HepG2 (cell line): ENCODE data around the gene CHMP1A. TPM values are rescaled to one million over a fixed set of nuclear protein-coding genes. Genes with fewer than 3 reads are reported as not detected.
"Not testable (repeated sequence)": the region's sequence is repeated elsewhere in the genome, so short reads cannot be mapped to it uniquely, and the experiment has no call there.

ENCODE experiments used
- ATAC-seq: fragments of 200-7000 bp; cut with Tn5 transposase; 3 replicates; pipeline ENCODE4 v1.9.1; 2020; ENCODE audit warnings: mild to moderate bottlenecking, moderate library complexity
- BruUV-seq: library from RNA; stranded (reverse); fragments of 400-500 nt; replicated peaks from 2 replicates; lab custom pipeline; 2021; lab: Mats Ljungman, UMichigan
- CTCF ChIA-PET: fragments of 300-600 bp; formaldehyde crosslinking; extraction: SDS; loops from one replicate; lab custom pipeline; 2021; ENCODE audit warnings: low total read pairs, inconsistent platforms, low intra/inter-chr PET ratio; lab: Yijun Ruan, JAX
- POLR2A ChIA-PET: fragments of 350-600 bp; sonication (Branson Sonifier 250); formaldehyde crosslinking; loops from one replicate; lab custom pipeline; 2020; ENCODE audit warnings: antibody characterized with exemption, inconsistent platforms; lab: Yijun Ruan, JAX
- DNase-seq: peaks from one replicate; pipeline ENCODE4 v3.0.0-alpha.2; 2015; ENCODE audit warnings: low spot score
- FAIRE-seq: peaks from 3 replicates; lab custom pipeline; 2011; peaks lifted over from hg19 to GRCh38; lab: Jason Lieb, UNC
- H2AFZ ChIP-seq: one replicate; pipeline ENCODE4 v1.6.1; 2011; ENCODE audit warnings: low read length, inconsistent platforms
- H3K27ac ChIP-seq: fragments of 300-600 bp; 3 replicates; pipeline ENCODE4 v1.8.0; 2011; ENCODE audit warnings: mixed run types, mild to moderate bottlenecking, mixed read lengths, low read length, inconsistent platforms; ENCODE audit not compliant: insufficient read depth; ENCODE audit errors: extremely low read length
- H3K27me3 ChIP-seq, 2 experiments: fragments of 200-600 bp in 1 of 2; 2 replicates in 1 of 2; 3 replicates in 1 of 2; pipeline versions ENCODE4 v1.6.0 to v1.8.0; 2011; ENCODE audit warnings: low read length in 2 of 2, mild to moderate bottlenecking in 2 of 2, moderate library complexity in 2 of 2, inconsistent platforms in 1 of 2; ENCODE audit not compliant: insufficient read depth in 2 of 2, control insufficient read depth in 1 of 2
- H3K36me3 ChIP-seq, 2 experiments: fragments of 200-600 bp in 1 of 2; replicated peaks in 1 of 2; 2 replicates in 1 of 2; 3 replicates in 1 of 2; pipeline versions ENCODE4 v1.5.1 to v1.8.0; 2011; ENCODE audit warnings: low read length in 2 of 2, inconsistent platforms in 1 of 2; ENCODE audit not compliant: insufficient read depth in 2 of 2, control insufficient read depth in 1 of 2
- H3K4me1 ChIP-seq: 2 replicates; pipeline ENCODE4 v1.5.1; 2012; ENCODE audit warnings: low read length, inconsistent platforms; ENCODE audit not compliant: insufficient read depth
- H3K4me2 ChIP-seq: 2 replicates; pipeline ENCODE4 v1.6.0; 2011; ENCODE audit warnings: low read depth, low read length, inconsistent platforms
- H3K4me3 ChIP-seq, 3 experiments: fragments of 200-600 bp in 1 of 3; sonication (generic), shearing (Covaris generic) in 1 of 3; replicated peaks in 1 of 3; 2 replicates each; pipeline ENCODE4 v1.5.1; 2011 to 2016; ENCODE audit warnings: low read length in 3 of 3, inconsistent platforms in 2 of 3, low read depth in 2 of 3, mild to moderate bottlenecking in 2 of 3, control low read depth in 1 of 3, mixed read lengths in 1 of 3; ENCODE audit not compliant: insufficient read depth in 1 of 3
- H3K79me2 ChIP-seq: one replicate; pipeline ENCODE4 v1.6.1; 2011; ENCODE audit warnings: low read length, inconsistent platforms; ENCODE audit not compliant: insufficient read depth
- H3K9ac ChIP-seq: 2 replicates; pipeline ENCODE4 v1.6.0; 2011; ENCODE audit warnings: mild to moderate bottlenecking, low read depth, low read length, inconsistent platforms; ENCODE audit not compliant: insufficient read depth
- H3K9me3 ChIP-seq: 2 replicates; pipeline ENCODE4 v1.5.1; 2012; ENCODE audit warnings: mild to moderate bottlenecking, low read length
- H4K20me1 ChIP-seq: 2 replicates; pipeline ENCODE4 v1.6.0; 2011; ENCODE audit warnings: inconsistent platforms, mild to moderate bottlenecking, low read length, moderate library complexity; ENCODE audit not compliant: insufficient read depth
- ATF7 ChIP-seq, 2 experiments: fragments of 450-650 bp in 1 of 2; sonication (generic) in 1 of 2; formaldehyde crosslinking in 1 of 2; IDR thresholded peaks; 2 replicates each; pipeline versions ENCODE4 v1.4.0 to v1.6.1; 2016 to 2020; ENCODE audit warnings: antibody characterized with exemption in 1 of 2, mild to moderate bottlenecking in 1 of 2, missing genetic modification reagents in 1 of 2
- CREB1 ChIP-seq, 2 experiments: fragments of 450-650 bp in 1 of 2; IDR thresholded peaks; 2 replicates each; pipeline ENCODE4 v1.6.1; 2016 to 2017; ENCODE audit warnings: control low read depth in 1 of 2, mild to moderate bottlenecking in 1 of 2, missing compliant biosample characterization in 1 of 2, missing genetic modification characterization in 1 of 2
- ZBTB1 ChIP-seq: sonication (generic); formaldehyde crosslinking; IDR thresholded peaks from 2 replicates; pipeline ENCODE4 v1.4.0; 2020; ENCODE audit warnings: missing genetic modification reagents, borderline replicate concordance
- ZNF121 ChIP-seq: sonication (generic); formaldehyde crosslinking; IDR thresholded peaks from 2 replicates; pipeline ENCODE4 v1.5.0; 2020; ENCODE audit warnings: mild to moderate bottlenecking, missing genetic modification reagents
- WGBS: methylation state at CpG from one replicate; pipeline ENCODE4 v1.1.6; 2017; ENCODE audit warnings: low lambda C conversion rate; 5-methylcytosine and 5-hydroxymethylcytosine counted together
- in situ Hi-C: cut with HindIII; loops from 2 replicates; pipeline ENCODE4 v1.10.0; 2017; ENCODE audit warnings: low pct_unique_long_range_greater_than_20kb; ENCODE audit not compliant: extremely low pct_ligation_motif_present
- intact Hi-C: fragments of 100-400 bp; cut with micrococcal nuclease; formaldehyde crosslinking; loops from one replicate; pipeline ENCODE4 v1.10.0; 2022; ENCODE audit not compliant: unreplicated experiment
- polyA plus RNA-seq, 8 experiments: library from polyadenylated mRNA; depleted of rRNA in 3 of 8; stranded (reverse) in 7 of 8; unstranded in 1 of 8; fragments of >200 nt; fragmentation: Illumina TruSeq in 4 of 8; extraction: Trizol in 4 of 8; gene quantifications; 2 replicates each; pipeline versions ENCODE4 v1.2.1 to v1.2.3, GENCODE V29; 2011 to 2016; ENCODE audit warnings: low read depth in 4 of 8, missing spikeins in 1 of 8, mixed read lengths in 1 of 8; ENCODE audit not compliant: insufficient read depth in 1 of 8
- total RNA-seq, 5 experiments: library from RNA; depleted of rRNA; stranded (reverse); fragments of >200 nt; fragmentation: Illumina TruSeq; extraction: Trizol; gene quantifications; 2 replicates each; pipeline ENCODE4 v1.2.3, GENCODE V29; 2016; ENCODE audit warnings: low read depth in 1 of 5
- TF ChIP-seq, protein P1 (sequence below): sonication (generic); formaldehyde crosslinking; IDR thresholded peaks from 2 replicates; pipeline ENCODE4 v1.5.0; 2020; ENCODE audit warnings: mild to moderate bottlenecking, missing genetic modification reagents
- TF ChIP-seq, protein P2 (sequence below): sonication (generic); formaldehyde crosslinking; conservative IDR thresholded peaks from 2 replicates; pipeline ENCODE4 v1.8.1; 2023; ENCODE audit warnings: missing genetic modification reagents

The CHMP1A gene
- total and polyA plus RNA-seq, 2 of the 13 experiments (the other 11 are each of a cell fraction or from before 2014, with no cell fraction given), result 69.4 to 73.3 TPM

DNA sequence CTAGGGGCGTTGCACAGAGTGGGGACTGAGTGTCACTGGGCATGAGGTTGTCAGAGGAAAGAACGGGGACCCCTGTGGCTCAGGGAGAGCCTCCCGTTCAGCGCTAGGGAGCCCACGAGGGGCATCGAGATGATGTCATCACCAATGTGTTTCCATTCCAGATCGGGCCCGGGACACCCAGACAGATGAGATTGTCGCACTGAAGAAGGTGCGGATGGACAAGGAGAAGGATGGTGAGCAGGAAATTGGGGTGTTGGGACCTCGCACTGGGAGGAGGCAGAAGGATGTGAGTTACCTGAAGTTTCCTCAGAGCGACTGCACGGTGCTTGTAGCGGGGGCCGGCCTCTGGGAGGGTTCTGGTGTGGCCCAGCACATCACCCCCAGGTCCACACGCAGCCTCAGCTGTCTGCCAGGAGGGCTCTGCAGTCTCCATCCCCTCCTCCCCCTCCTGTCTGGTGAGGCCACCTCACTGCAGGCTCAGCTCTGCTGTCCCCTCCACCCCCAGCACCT, 32.9 kb upstream of the CHMP1A start:
- FAIRE-seq (no peak), DNase-seq (no peak), ATAC-seq (no peak)
- BruUV-seq, result no TSS peak
- H3K79me2 ChIP-seq, result no peaks in the 10 kb centered on the region
- TF ChIP-seq ZBTB1 (no peak), CREB1 (IDR thresholded peaks at IDR 0.05) (peak; percentile 57), CREB1 (CRISPR knock-in tag; IDR thresholded peaks at IDR 0.05) (no peak), ATF7 (IDR thresholded peaks at IDR 0.05) (peak; percentile 96), ATF7 (CRISPR knock-in tag; IDR thresholded peaks at IDR 0.05) (no peak)
- no peaks in the 10 kb centered on the region for H3K36me3 ChIP-seq
- H3K9ac ChIP-seq, result no peak overlapping the region
- 88% methylated on average over 16 of the region's 16 CpGs for WGBS
- in situ Hi-C loops, result no loop called here
- no peaks in the 10 kb centered on the region for H3K27me3 ChIP-seq
- no peak overlapping the region for H3K4me3 ChIP-seq
- no peak overlapping the region for H3K27ac ChIP-seq
- peaks cover 89% of the 10 kb centered on the region for H3K4me1 ChIP-seq
- CTCF ChIA-PET, result no interaction called here
- POLR2A ChIA-PET, result interaction anchor here (3.2 kb wide), 1 partner anchor 10 kb away, joined by 20 read pairs; no protein-coding TSS in a partner anchor
- no peak overlapping the region for H3K4me2 ChIP-seq
- intact Hi-C loops, result no loop called here
- H2AFZ ChIP-seq, result no peak overlapping the region
- peaks cover 5% of the 10 kb centered on the region for H3K9me3 ChIP-seq
- H4K20me1 ChIP-seq, result no peaks in the 10 kb centered on the region

DNA sequence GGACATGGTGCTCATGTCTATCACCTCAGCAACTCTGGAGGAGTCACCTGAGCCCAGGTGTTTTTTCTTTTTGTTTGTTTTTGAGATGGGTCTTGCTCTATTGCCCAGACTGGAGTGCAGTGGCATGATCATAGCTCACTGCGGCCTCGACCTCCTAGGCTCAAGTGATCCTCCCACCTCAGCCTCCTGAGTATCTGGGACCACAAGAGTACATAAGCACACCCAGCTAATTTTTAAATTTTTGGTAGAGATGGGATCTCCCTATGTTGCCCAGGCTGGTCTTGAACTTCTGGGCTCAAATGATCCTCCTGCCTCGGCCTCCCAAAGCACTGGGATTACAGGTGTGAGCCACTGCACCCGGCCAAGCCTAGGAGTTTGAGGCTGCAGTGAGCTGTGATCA, 32.1 kb upstream of the CHMP1A start:
- BruUV-seq, ATAC-seq: not testable (repeated sequence)
- POLR2A ChIA-PET, result interaction anchor here (3.2 kb wide), 1 partner anchor 11 kb away, joined by 20 read pairs; no protein-coding TSS in a partner anchor

More for the DNA sequence above, 32.1 kb upstream of the CHMP1A start:
- DNase-seq, H3K4me3 ChIP-seq, in situ Hi-C loops, intact Hi-C loops, CTCF ChIA-PET, H3K27ac ChIP-seq, H4K20me1 ChIP-seq, H3K79me2 ChIP-seq, H3K36me3 ChIP-seq, H3K27me3 ChIP-seq, FAIRE-seq, H3K4me2 ChIP-seq, H2AFZ ChIP-seq, H3K9ac ChIP-seq: not testable (repeated sequence)
- WGBS, result 75% methylated on average over 4 of the region's 4 CpGs
- TF ChIP-seq, protein P1, sequence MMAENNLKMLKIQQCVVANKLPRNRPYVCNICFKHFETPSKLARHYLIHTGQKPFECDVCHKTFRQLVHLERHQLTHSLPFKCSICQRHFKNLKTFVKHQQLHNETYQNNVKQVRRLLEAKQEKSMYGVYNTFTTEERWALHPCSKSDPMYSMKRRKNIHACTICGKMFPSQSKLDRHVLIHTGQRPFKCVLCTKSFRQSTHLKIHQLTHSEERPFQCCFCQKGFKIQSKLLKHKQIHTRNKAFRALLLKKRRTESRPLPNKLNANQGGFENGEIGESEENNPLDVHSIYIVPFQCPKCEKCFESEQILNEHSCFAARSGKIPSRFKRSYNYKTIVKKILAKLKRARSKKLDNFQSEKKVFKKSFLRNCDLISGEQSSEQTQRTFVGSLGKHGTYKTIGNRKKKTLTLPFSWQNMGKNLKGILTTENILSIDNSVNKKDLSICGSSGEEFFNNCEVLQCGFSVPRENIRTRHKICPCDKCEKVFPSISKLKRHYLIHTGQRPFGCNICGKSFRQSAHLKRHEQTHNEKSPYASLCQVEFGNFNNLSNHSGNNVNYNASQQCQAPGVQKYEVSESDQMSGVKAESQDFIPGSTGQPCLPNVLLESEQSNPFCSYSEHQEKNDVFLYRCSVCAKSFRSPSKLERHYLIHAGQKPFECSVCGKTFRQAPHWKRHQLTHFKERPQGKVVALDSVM (CRISPR knock-in tag), result peak; percentile 62; the same call in 1 of the 2 replicates
- TF ChIP-seq ZNF121, result peak; percentile 77
- TF ChIP-seq, protein P2, sequence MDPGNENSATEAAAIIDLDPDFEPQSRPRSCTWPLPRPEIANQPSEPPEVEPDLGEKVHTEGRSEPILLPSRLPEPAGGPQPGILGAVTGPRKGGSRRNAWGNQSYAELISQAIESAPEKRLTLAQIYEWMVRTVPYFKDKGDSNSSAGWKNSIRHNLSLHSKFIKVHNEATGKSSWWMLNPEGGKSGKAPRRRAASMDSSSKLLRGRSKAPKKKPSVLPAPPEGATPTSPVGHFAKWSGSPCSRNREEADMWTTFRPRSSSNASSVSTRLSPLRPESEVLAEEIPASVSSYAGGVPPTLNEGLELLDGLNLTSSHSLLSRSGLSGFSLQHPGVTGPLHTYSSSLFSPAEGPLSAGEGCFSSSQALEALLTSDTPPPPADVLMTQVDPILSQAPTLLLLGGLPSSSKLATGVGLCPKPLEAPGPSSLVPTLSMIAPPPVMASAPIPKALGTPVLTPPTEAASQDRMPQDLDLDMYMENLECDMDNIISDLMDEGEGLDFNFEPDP (CRISPR knock-in tag), result 0 out of 2 replicates have a peak, but pooled peaks have one; percentile 35
- H3K9me3 ChIP-seq, result peaks cover 13% of the 10 kb centered on the region
- peaks cover 80% of the 10 kb centered on the region for H3K4me1 ChIP-seq
